Heart left ventricle (tissue), 16 donors: Measurements from ENCODE around the gene SH3BP4. TPM values are rescaled to one million over a fixed set of nuclear protein-coding genes. Genes with fewer than 3 reads are reported as not detected.

Experiments used
- ATAC-seq, 4 donors: fragments of 200-7000 bp; cut with Tn5 transposase; one replicate each; pipeline ENCODE4 v1.9.1; 2020 to 2022; ENCODE audit warnings: moderate library complexity in 4 of 4, mild to moderate bottlenecking in 3 of 4, moderate number of reproducible peaks in 1 of 4
- DNase-seq, 5 donors: peaks; one replicate each; pipeline ENCODE4 v3.0.0-alpha.2; 2020
- H3K27ac ChIP-seq, 12 donors: fragments of 200-600 bp; sonication (generic) in 4 of 12; one replicate each; pipeline versions ENCODE4 v1.5.0 to v1.8.0; 2016 to 2022; ENCODE audit warnings: mild to moderate bottlenecking in 2 of 12
- H3K27me3 ChIP-seq, 9 donors: fragments of 200-600 bp; sonication (generic) in 2 of 9; one replicate each; pipeline versions ENCODE4 v1.5.1 to v1.8.0; 2016 to 2022; ENCODE audit warnings: mild to moderate bottlenecking in 3 of 9
- H3K36me3 ChIP-seq, 9 donors: fragments of 200-600 bp; sonication (generic) in 2 of 9; one replicate each; pipeline versions ENCODE4 v1.5.0 to v1.8.0; 2018 to 2022; ENCODE audit warnings: mild to moderate bottlenecking in 2 of 9
- H3K4me1 ChIP-seq, 12 donors: fragments of 200-600 bp; sonication (generic) in 4 of 12; one replicate each; pipeline versions ENCODE4 v1.5.0 to v1.8.0; 2016 to 2022; ENCODE audit warnings: mild to moderate bottlenecking in 3 of 12
- H3K4me3 ChIP-seq, 12 donors: fragments of 200-600 bp; sonication (generic) in 4 of 12; one replicate each; pipeline versions ENCODE4 v1.5.0 to v1.8.0; 2017 to 2022; ENCODE audit warnings: mild to moderate bottlenecking in 9 of 12, moderate library complexity in 4 of 12
- H3K9me3 ChIP-seq, 12 donors: fragments of 200-600 bp; sonication (generic) in 4 of 12; one replicate each; pipeline versions ENCODE4 v1.5.0 to v1.8.0; 2016 to 2022; ENCODE audit warnings: mild to moderate bottlenecking in 1 of 12
- CTCF ChIP-seq, 12 donors: fragments of 200-600 bp; sonication (generic) in 4 of 12; IDR thresholded peaks; one replicate each; pipeline versions ENCODE4 v1.5.0 to v1.8.0; 2018 to 2022; ENCODE audit warnings: antibody characterized with exemption in 12 of 12, mild to moderate bottlenecking in 5 of 12
- POLR2A ChIP-seq, 2 donors: fragments of 450-650 bp; IDR thresholded peaks; one replicate each; pipeline ENCODE4 v1.6.1; 2017; ENCODE audit warnings: antibody characterized with exemption in 2 of 2, mild to moderate bottlenecking in 2 of 2, moderate library complexity in 2 of 2
- WGBS, 4 donors: extraction: QIAGEN DNeasy Blood & Tissue Kit in 2 of 4; methylation state at CpG; one replicate each; pipeline versions ENCODE4 v1.1.5 to v1.1.7; 2013 to 2018; 5-methylcytosine and 5-hydroxymethylcytosine counted together
- intact Hi-C, 10 donors: fragments of 100-400 bp; cut with DNase I; formaldehyde crosslinking; loops; one replicate each; pipeline versions ENCODE4 v1.11.1 to v1.14.2; 2022
- polyA plus RNA-seq, 2 donors: library from polyadenylated mRNA; stranded (reverse); fragments of 200-250 nt; gene quantifications; one replicate each; pipeline ENCODE4 v1.2.3, GENCODE V29; 2013
- total RNA-seq, 9 donors: library from RNA; depleted of rRNA in 2 of 9; stranded (reverse); fragments of >200 nt in 2 of 9; fragmentation: NEBNext Ultra II Directional in 3 of 9; extraction: Animal tissue kit (Norgen Biotek cat#: 25700) in 3 of 9; gene quantifications; one replicate each; pipeline versions ENCODE4 v1.1.0 to v1.2.4, GENCODE V29; 2016 to 2023
- donor health status: ischemic (EF 13 %, LVEDD 7.1; RV severe dilation, severe dysfunction).
- donor health status: healthy with polysubstance abuse.
- donor health status: DM: no; HTN: yes; CAD: no.
- donor health status: DM: no; HTN: no; CAD: no.
- donor health status: ischemic (EF 25% LVEDD 6.9; RV normal size, moderate dysfunction).
- donor health status: ischemic (EF 25% LVEDD 5.7; RV mildly dilated, moderate dysfunction).
- donor health status: healthy.
- donor health status: DM: yes; HTN: yes; CAD: no.
- donor health status: ischemic (EF 35%, LVEDD 5.7; RV mildly dilated, moderate dysfunction).
- donor health status: nonischemic (EF 11% LVEDD 7.7; RV severe dilation, severe dysfunction).
- donor health status: DM: yes; HTN: yes; CAD: no.
- donor health status: PGD.
- donor health status: ischemic (EF 29% LVEDD 5.4; RV normal size, mild dysfunction).
- donor health status: nonischemic (EF 23%, LVEDD 6.1; RV moderate dilation, normal function).

SH3BP4 gene
- total and polyA plus RNA-seq, 11 donors = 5.4 to 33.5 (median 12.4) TPM

DNA sequence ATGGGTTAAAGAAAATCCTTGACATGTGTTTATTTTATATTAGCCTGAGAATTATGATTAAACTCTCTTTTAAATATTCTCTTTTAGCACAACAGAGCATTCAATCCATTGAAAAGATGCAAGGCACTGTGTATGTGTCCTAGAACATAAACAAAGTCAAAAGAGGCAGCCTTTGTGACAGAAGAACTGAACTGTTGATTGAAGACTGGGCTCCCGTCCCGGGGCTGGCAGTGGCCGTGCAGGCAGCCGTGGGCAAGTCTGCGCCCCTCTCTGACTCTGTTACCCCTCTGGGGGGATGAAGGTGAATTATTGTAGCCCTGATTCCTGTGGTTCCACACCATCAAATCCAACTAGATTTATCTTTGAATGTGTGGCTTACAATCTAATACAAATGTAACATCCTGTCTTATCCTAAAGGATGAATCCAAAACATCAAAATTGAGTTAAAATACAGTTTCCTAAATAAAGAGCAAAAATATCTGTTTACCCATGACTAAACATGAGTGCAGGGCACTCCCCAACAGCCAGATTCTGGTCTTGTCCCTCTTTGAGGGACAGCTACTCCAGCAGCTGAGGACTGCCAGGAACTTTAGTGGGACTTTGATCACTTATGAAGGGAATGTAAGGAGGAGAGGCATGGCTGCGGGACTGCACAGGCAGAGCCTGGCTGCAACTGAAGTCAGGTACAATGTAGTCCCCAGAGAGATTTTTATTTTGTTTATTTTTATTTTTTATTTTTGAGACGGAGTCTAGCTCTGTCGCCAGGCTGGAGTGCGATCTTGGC lies 37.3 kb upstream of the SH3BP4 start:
- Histone ChIP-seq H3K9me3 (no peaks in the 10 kb centered on the region), H3K27me3 (no peaks in the 10 kb centered on the region), H3K4me3 (no peak overlapping the region), H3K4me1 (peaks cover 0 to 7% (median 0%) of the 10 kb centered on the region in 12 donors), H3K36me3 (no peaks in the 10 kb centered on the region), H3K27ac (no peak overlapping the region)
- TF ChIP-seq CTCF (IDR thresholded peaks at IDR 0.05) (no peak), POLR2A (IDR thresholded peaks at IDR 0.05) (no peak)
- no peak for DNase-seq
- intact Hi-C loops = no loop called here
- 93 to 95% (median 93%) methylated on average over 9 of the region's 9 CpGs for WGBS, 4 donors
- ATAC-seq = no peak

DNA sequence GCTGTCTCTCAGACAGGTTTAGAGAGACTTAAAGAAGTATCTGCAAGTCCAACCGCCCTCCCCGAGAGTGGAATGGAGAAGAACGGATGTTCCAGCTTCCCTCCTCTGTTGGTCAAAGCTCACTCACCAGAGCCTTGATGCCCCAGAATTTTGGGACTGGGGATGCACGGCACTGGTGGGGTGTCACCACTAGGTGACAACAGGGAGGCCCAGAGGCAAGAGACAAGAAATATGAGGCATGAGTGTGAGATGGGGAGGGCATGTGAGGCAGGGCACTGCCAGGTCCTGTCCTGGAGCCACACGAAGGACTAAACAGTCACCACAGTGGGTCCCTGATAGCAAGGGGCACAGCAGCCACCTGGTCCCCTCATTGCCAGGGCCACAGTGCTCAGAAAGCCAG lies 35.1 kb upstream of the SH3BP4 start:
- Histone ChIP-seq H3K4me3 (no peak overlapping the region), H3K27ac (no peak overlapping the region), H3K4me1 (peaks cover 0 to 7% (median 0%) of the 10 kb centered on the region in 12 donors), H3K9me3 (no peaks in the 10 kb centered on the region), H3K27me3 (no peaks in the 10 kb centered on the region), H3K36me3 (no peaks in the 10 kb centered on the region)
- no peak for TF ChIP-seq CTCF (IDR thresholded peaks at IDR 0.05)
- TF ChIP-seq POLR2A (IDR thresholded peaks at IDR 0.05) = no peak
- 89 to 96% (median 95%) methylated on average over 5 of the region's 5 CpGs for WGBS, 4 donors
- DNase-seq (no peak), ATAC-seq (no peak)
- intact Hi-C loops = no loop called here

- WGBS, 4 donors = 28 to 38% (median 33%) methylated on average over 6 of the region's 6 CpGs
- H3K4me1 ChIP-seq = peaks cover 0 to 7% (median 0%) of the 10 kb centered on the region in 12 donors
These were observed 34.4 kb upstream of the SH3BP4 start for GRCh38 chr2:234917211-234917975.

More at GRCh38 chr2:234917211-234917975, 34.4 kb upstream of the SH3BP4 start:
- intact Hi-C loops = no loop called here
- no peak overlapping the region for H3K4me3 ChIP-seq
- H3K27me3 ChIP-seq = no peaks in the 10 kb centered on the region
- no peaks in the 10 kb centered on the region for H3K9me3 ChIP-seq
- DNase-seq = no peak
- TF ChIP-seq CTCF (IDR thresholded peaks at IDR 0.05) (no peak), POLR2A (IDR thresholded peaks at IDR 0.05) (no peak)
- no peaks in the 10 kb centered on the region for H3K36me3 ChIP-seq
- no peak overlapping the region for H3K27ac ChIP-seq
- ATAC-seq = no peak
